ENCODE measurements around the gene ZMYND10.

ZMYND10 gene

GRCh38 chr3:50356553-50356952, 11.0 kb upstream of the ZMYND10 start:
- H3K36me3 ChIP-seq (ENCODE audit: control insufficient read depth in 1 of 2, insufficient read depth in 2 of 2, low read length in 2 of 2), result peaks cover 36 to 46% of the 10 kb centered on the region in 2 experiments
- H4K91ac ChIP-seq (ENCODE audit: low read depth, low read length), result no peak overlapping the region
- no peak for DNase-seq
- H3K4me1 ChIP-seq (ENCODE audit: control insufficient read depth in 1 of 2, insufficient read depth in 2 of 2, low read length in 2 of 2), result peaks cover 18 to 36% of the 10 kb centered on the region in 2 experiments
- H2BK120ac ChIP-seq (ENCODE audit: insufficient read depth, low read length, poor library complexity), result no peak overlapping the region
- WGBS (ENCODE audit: extremely low coverage, insufficient coverage, insufficient read length), result no CpG with 5 or more reads among the region's 5 CpGs
- peaks cover 15% of the 10 kb centered on the region for H3K79me2 ChIP-seq (ENCODE audit: control insufficient read depth, insufficient read depth, low read length, poor library complexity)
- H2AK5ac ChIP-seq (ENCODE audit: low read length), result no peak overlapping the region
- H3K9ac ChIP-seq (ENCODE audit: low read length), result no peak overlapping the region
- no peaks in the 10 kb centered on the region for H3K27me3 ChIP-seq (ENCODE audit: insufficient read depth, low read length)
- no peak overlapping the region for H3K18ac ChIP-seq (ENCODE audit: low read length)
- H2BK12ac ChIP-seq (ENCODE audit: low read length), result no peak overlapping the region
- peak overlapping the region; percentile 88 for H3K4me2 ChIP-seq (ENCODE audit: low read length)
- peak overlapping the region; percentile 5 for H3K4ac ChIP-seq (ENCODE audit: low read depth, low read length)
- no peak overlapping the region for H4K12ac ChIP-seq (ENCODE audit: low read depth, low read length)
- no peaks in the 10 kb centered on the region for H3K9me3 ChIP-seq (ENCODE audit: insufficient read depth, low read depth, low read length)
- H2BK5ac ChIP-seq (ENCODE audit: low read depth, low read length, poor library complexity), result no peak overlapping the region
- H2AFZ ChIP-seq (ENCODE audit: insufficient read depth, low read length, poor library complexity), result no peak overlapping the region
- no peak overlapping the region for H4K8ac ChIP-seq (ENCODE audit: low read depth, low read length)
- H3K27ac ChIP-seq (ENCODE audit: low read depth, low read length), result no peak overlapping the region
- H3K14ac ChIP-seq (ENCODE audit: low read length), result no peak overlapping the region
- no peak overlapping the region for H3K23ac ChIP-seq (ENCODE audit: low read length)
- H3K4me3 ChIP-seq (ENCODE audit: low read depth, low read length), result no peak overlapping the region
- H3K79me1 ChIP-seq (ENCODE audit: low read length), result peaks cover 4% of the 10 kb centered on the region

GRCh38 chr3:50355829-50356552, 10.5 kb upstream of the ZMYND10 start:
- H4K91ac ChIP-seq (ENCODE audit: low read depth, low read length), result no peak overlapping the region
- WGBS (ENCODE audit: extremely low coverage, insufficient coverage, insufficient read length), result no CpG with 5 or more reads among the region's 5 CpGs
- no peak overlapping the region for H2AK5ac ChIP-seq (ENCODE audit: low read length)
- H3K79me1 ChIP-seq (ENCODE audit: low read length), result peaks cover 4% of the 10 kb centered on the region
- H3K4me2 ChIP-seq (ENCODE audit: low read length), result no peak overlapping the region
- H4K8ac ChIP-seq (ENCODE audit: low read depth, low read length), result no peak overlapping the region
- H3K4me3 ChIP-seq (ENCODE audit: low read depth, low read length), result no peak overlapping the region
- no peak overlapping the region for H2BK12ac ChIP-seq (ENCODE audit: low read length)
- H3K9ac ChIP-seq (ENCODE audit: low read length), result no peak overlapping the region
- DNase-seq, result no peak
- no peak overlapping the region for H3K18ac ChIP-seq (ENCODE audit: low read length)
- no peaks in the 10 kb centered on the region for H3K9me3 ChIP-seq (ENCODE audit: insufficient read depth, low read depth, low read length)
- no peak overlapping the region for H3K14ac ChIP-seq (ENCODE audit: low read length)
- H3K27ac ChIP-seq (ENCODE audit: low read depth, low read length), result no peak overlapping the region
- peaks cover 36 to 46% of the 10 kb centered on the region in 2 experiments for H3K36me3 ChIP-seq (ENCODE audit: control insufficient read depth in 1 of 2, insufficient read depth in 2 of 2, low read length in 2 of 2)
- H3K4me1 ChIP-seq (ENCODE audit: control insufficient read depth in 1 of 2, insufficient read depth in 2 of 2, low read length in 2 of 2), result peaks cover 22 to 42% of the 10 kb centered on the region in 2 experiments
- no peak overlapping the region for H2BK5ac ChIP-seq (ENCODE audit: low read depth, low read length, poor library complexity)
- no peak overlapping the region for H4K12ac ChIP-seq (ENCODE audit: low read depth, low read length)
- H2BK120ac ChIP-seq (ENCODE audit: insufficient read depth, low read length, poor library complexity), result no peak overlapping the region
- no peaks in the 10 kb centered on the region for H3K27me3 ChIP-seq (ENCODE audit: insufficient read depth, low read length)
- peaks cover 15% of the 10 kb centered on the region for H3K79me2 ChIP-seq (ENCODE audit: control insufficient read depth, insufficient read depth, low read length, poor library complexity)
- no peak overlapping the region for H3K4ac ChIP-seq (ENCODE audit: low read depth, low read length)
- no peak overlapping the region for H3K23ac ChIP-seq (ENCODE audit: low read length)
- no peak overlapping the region for H2AFZ ChIP-seq (ENCODE audit: insufficient read depth, low read length, poor library complexity)

- H3K9ac ChIP-seq (ENCODE audit: low read length), result no peak overlapping the region
- H3K4ac ChIP-seq (ENCODE audit: low read depth, low read length), result no peak overlapping the region
- H3K18ac ChIP-seq (ENCODE audit: low read length), result no peak overlapping the region
- H3K79me2 ChIP-seq (ENCODE audit: control insufficient read depth, insufficient read depth, low read length, poor library complexity), result peaks cover 16% of the 10 kb centered on the region
- no peak overlapping the region for H2BK120ac ChIP-seq (ENCODE audit: insufficient read depth, low read length, poor library complexity)
- no peak overlapping the region for H2AK5ac ChIP-seq (ENCODE audit: low read length)
- no peak overlapping the region for H3K14ac ChIP-seq (ENCODE audit: low read length)
- no peak overlapping the region for H2BK12ac ChIP-seq (ENCODE audit: low read length)
- no peak overlapping the region for H3K27ac ChIP-seq (ENCODE audit: low read depth, low read length)
- no peak overlapping the region for H4K8ac ChIP-seq (ENCODE audit: low read depth, low read length)
- no peak overlapping the region for H3K23ac ChIP-seq (ENCODE audit: low read length)
- no peak overlapping the region for H2AFZ ChIP-seq (ENCODE audit: insufficient read depth, low read length, poor library complexity)
- peaks cover 10% of the 10 kb centered on the region for H3K79me1 ChIP-seq (ENCODE audit: low read length)
- DNase-seq, result no peak
- peaks cover 27 to 48% of the 10 kb centered on the region in 2 experiments for H3K4me1 ChIP-seq (ENCODE audit: control insufficient read depth in 1 of 2, insufficient read depth in 2 of 2, low read length in 2 of 2)
- H3K9me3 ChIP-seq (ENCODE audit: insufficient read depth, low read depth, low read length), result no peaks in the 10 kb centered on the region
- H3K4me3 ChIP-seq (ENCODE audit: low read depth, low read length), result no peak overlapping the region
- no peak overlapping the region for H4K12ac ChIP-seq (ENCODE audit: low read depth, low read length)
- H4K91ac ChIP-seq (ENCODE audit: low read depth, low read length), result no peak overlapping the region
- no CpG with 5 or more reads among the region's 7 CpGs for WGBS (ENCODE audit: extremely low coverage, insufficient coverage, insufficient read length)
- H2BK5ac ChIP-seq (ENCODE audit: low read depth, low read length, poor library complexity), result no peak overlapping the region
- H3K36me3 ChIP-seq (ENCODE audit: control insufficient read depth in 1 of 2, insufficient read depth in 2 of 2, low read length in 2 of 2), result peaks cover 36 to 46% of the 10 kb centered on the region in 2 experiments
- H3K27me3 ChIP-seq (ENCODE audit: insufficient read depth, low read length), result no peaks in the 10 kb centered on the region
- H3K4me2 ChIP-seq (ENCODE audit: low read length), result no peak overlapping the region
Measured at GRCh38 chr3:50354850-50355249, 9.3 kb upstream of the ZMYND10 start.

GRCh38 chr3:50354186-50354764, 8.7 kb upstream of the ZMYND10 start:
- Histone ChIP-seq H3K9ac (ENCODE audit: low read length) (no peak overlapping the region), H3K18ac (ENCODE audit: low read length) (no peak overlapping the region), H2AFZ (ENCODE audit: insufficient read depth, low read length, poor library complexity) (no peak overlapping the region), H3K27ac (ENCODE audit: low read depth, low read length) (no peak overlapping the region), H2BK12ac (ENCODE audit: low read length) (no peak overlapping the region), H3K4me1 (ENCODE audit: control insufficient read depth in 1 of 2, insufficient read depth in 2 of 2, low read length in 2 of 2) (peaks cover 30 to 52% of the 10 kb centered on the region in 2 experiments), H3K4ac (ENCODE audit: low read depth, low read length) (no peak overlapping the region), H3K9me3 (ENCODE audit: insufficient read depth, low read depth, low read length) (no peaks in the 10 kb centered on the region), H4K8ac (ENCODE audit: low read depth, low read length) (no peak overlapping the region), H3K36me3 (ENCODE audit: control insufficient read depth in 1 of 2, insufficient read depth in 2 of 2, low read length in 2 of 2) (peaks cover 36 to 47% of the 10 kb centered on the region in 2 experiments), H3K27me3 (ENCODE audit: insufficient read depth, low read length) (no peaks in the 10 kb centered on the region), H3K4me2 (ENCODE audit: low read length) (no peak overlapping the region), H2BK5ac (ENCODE audit: low read depth, low read length, poor library complexity) (no peak overlapping the region), H3K79me1 (ENCODE audit: low read length) (peaks cover 9% of the 10 kb centered on the region), H2BK120ac (ENCODE audit: insufficient read depth, low read length, poor library complexity) (no peak overlapping the region), H2AK5ac (ENCODE audit: low read length) (no peak overlapping the region), H3K79me2 (ENCODE audit: control insufficient read depth, insufficient read depth, low read length, poor library complexity) (peaks cover 16% of the 10 kb centered on the region), H3K14ac (ENCODE audit: low read length) (no peak overlapping the region), H3K23ac (ENCODE audit: low read length) (no peak overlapping the region), H3K4me3 (ENCODE audit: low read depth, low read length) (no peak overlapping the region), H4K91ac (ENCODE audit: low read depth, low read length) (no peak overlapping the region), H4K12ac (ENCODE audit: low read depth, low read length) (no peak overlapping the region)
- no CpG with 5 or more reads among the region's 5 CpGs for WGBS (ENCODE audit: extremely low coverage, insufficient coverage, insufficient read length)
- no peak for DNase-seq

All from trophoblast cell (in vitro differentiated cells and primary cell).